ENCODE data around the gene SPON1.

SPON1 gene

DNA sequence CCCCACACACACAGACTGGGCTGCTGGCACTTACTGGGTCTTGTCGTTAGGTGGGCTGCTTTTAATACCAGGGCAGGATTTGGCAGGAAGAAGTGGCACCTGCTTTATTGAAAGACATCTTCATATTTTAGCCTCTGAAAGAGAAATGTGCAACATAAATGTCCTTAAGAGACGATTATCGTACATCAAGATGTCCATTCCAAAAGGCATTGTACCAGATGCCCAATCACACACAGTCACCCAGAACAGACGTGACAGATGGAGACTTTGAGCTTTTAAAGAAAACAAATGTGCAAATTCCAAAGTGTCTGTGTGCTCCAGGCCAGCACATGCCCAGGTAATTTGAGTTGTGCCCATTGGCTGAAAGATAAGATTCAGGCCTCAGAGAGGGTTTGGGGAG is 240.8 kb downstream of the SPON1 start:
- H3F3A ChIP-seq (ENCODE audit: insufficient read depth) = no peaks in the 10 kb centered on the region
- H3K4me3 ChIP-seq (ENCODE audit: insufficient read depth, low read length, poor library complexity, severe bottlenecking) = no peak overlapping the region
- H3K9me3 ChIP-seq (ENCODE audit: insufficient read depth, low read length) = no peaks in the 10 kb centered on the region
- H3K9me2 ChIP-seq (replicated peaks; ENCODE audit: insufficient read depth, low read length) = no peaks in the 10 kb centered on the region
- no peaks in the 10 kb centered on the region for H3K27me3 ChIP-seq (ENCODE audit: low read length)
- H3K9ac ChIP-seq (ENCODE audit: low read length) = no peak overlapping the region
- no peak overlapping the region for H2AFZ ChIP-seq (ENCODE audit: low read depth, low read length, severe bottlenecking)
- H3K36me3 ChIP-seq (ENCODE audit: low read length) = no peaks in the 10 kb centered on the region
- TF ChIP-seq EZH2phosphoT487 (conservative IDR thresholded peaks at IDR 0.05; ENCODE audit: low read length) = no peak
- no peak overlapping the region for H3K4me2 ChIP-seq (ENCODE audit: low read depth, low read length, poor library complexity, severe bottlenecking)
- no peaks in the 10 kb centered on the region for H4K20me1 ChIP-seq (ENCODE audit: low read depth, low read length)
- H3K27ac ChIP-seq (ENCODE audit: low read depth, low read length) = no peak overlapping the region
- H3K79me2 ChIP-seq (ENCODE audit: insufficient read depth, low read length) = no peaks in the 10 kb centered on the region

DNA sequence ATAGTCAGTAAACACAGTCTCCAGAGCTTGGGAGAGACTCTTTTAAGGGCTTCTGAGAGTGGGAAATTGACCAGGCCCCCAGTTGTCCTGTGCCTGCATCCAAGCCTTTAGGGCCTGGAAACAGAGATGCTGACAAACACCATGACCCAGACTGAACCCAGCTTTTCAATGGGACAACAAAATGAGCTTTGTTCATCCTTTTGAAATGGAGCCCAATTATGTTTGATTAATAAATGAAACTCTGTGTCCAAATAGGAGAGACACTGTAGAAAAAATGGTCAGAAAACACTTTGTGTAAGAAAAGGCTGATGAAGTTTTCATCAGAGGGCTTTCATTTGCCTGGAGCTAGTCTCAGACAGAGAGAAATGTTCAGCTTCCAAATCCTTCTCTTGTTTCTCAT is 250.5 kb downstream of the SPON1 start:
- Histone ChIP-seq H2AFZ (ENCODE audit: low read depth, low read length, severe bottlenecking) (no peak overlapping the region), H3K4me2 (ENCODE audit: low read depth, low read length, poor library complexity, severe bottlenecking) (no peak overlapping the region), H3K9me2 (replicated peaks; ENCODE audit: insufficient read depth, low read length) (no peaks in the 10 kb centered on the region), H3K4me3 (ENCODE audit: insufficient read depth, low read length, poor library complexity, severe bottlenecking) (no peak overlapping the region), H3K9me3 (ENCODE audit: insufficient read depth, low read length) (no peaks in the 10 kb centered on the region), H4K20me1 (ENCODE audit: low read depth, low read length) (no peaks in the 10 kb centered on the region), H3K36me3 (ENCODE audit: low read length) (no peaks in the 10 kb centered on the region), H3F3A (ENCODE audit: insufficient read depth) (no peaks in the 10 kb centered on the region), H3K79me2 (ENCODE audit: insufficient read depth, low read length) (no peaks in the 10 kb centered on the region), H3K27ac (ENCODE audit: low read depth, low read length) (no peak overlapping the region), H3K9ac (ENCODE audit: low read length) (no peak overlapping the region), H3K27me3 (ENCODE audit: low read length) (no peaks in the 10 kb centered on the region; the same call in 1 of the 2 replicates)
- TF ChIP-seq, protein P1, sequence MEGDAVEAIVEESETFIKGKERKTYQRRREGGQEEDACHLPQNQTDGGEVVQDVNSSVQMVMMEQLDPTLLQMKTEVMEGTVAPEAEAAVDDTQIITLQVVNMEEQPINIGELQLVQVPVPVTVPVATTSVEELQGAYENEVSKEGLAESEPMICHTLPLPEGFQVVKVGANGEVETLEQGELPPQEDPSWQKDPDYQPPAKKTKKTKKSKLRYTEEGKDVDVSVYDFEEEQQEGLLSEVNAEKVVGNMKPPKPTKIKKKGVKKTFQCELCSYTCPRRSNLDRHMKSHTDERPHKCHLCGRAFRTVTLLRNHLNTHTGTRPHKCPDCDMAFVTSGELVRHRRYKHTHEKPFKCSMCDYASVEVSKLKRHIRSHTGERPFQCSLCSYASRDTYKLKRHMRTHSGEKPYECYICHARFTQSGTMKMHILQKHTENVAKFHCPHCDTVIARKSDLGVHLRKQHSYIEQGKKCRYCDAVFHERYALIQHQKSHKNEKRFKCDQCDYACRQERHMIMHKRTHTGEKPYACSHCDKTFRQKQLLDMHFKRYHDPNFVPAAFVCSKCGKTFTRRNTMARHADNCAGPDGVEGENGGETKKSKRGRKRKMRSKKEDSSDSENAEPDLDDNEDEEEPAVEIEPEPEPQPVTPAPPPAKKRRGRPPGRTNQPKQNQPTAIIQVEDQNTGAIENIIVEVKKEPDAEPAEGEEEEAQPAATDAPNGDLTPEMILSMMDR (IDR thresholded peaks at IDR 0.05; ENCODE audit: insufficient read depth, low read length, poor library complexity, severe bottlenecking) = no peak
- no peak for TF ChIP-seq EZH2phosphoT487 (conservative IDR thresholded peaks at IDR 0.05; ENCODE audit: low read length)

DNA sequence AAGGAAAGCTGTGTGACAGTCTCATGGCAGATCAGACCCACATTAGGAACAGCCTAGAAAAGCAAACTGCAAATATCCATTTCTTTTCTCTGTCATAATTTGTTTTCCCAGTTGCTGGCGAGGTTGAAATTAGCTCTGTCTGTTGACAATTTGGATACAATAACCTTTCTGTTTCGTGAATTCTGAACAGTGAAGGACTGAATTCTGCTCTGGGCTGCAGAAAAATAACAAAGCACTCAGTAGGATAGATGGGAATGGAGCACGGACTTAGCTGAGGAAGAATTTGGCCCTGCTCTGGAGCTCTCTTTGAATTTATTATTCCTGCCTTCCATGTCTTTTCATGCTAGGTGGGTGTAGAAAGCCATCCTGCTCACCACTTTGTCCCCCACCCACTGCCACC is 256.2 kb downstream of the SPON1 start:
- Histone ChIP-seq H3K27me3 (ENCODE audit: low read length) (no peaks in the 10 kb centered on the region; the same call in 1 of the 2 replicates), H3K79me2 (ENCODE audit: insufficient read depth, low read length) (no peaks in the 10 kb centered on the region), H3K4me3 (ENCODE audit: insufficient read depth, low read length, poor library complexity, severe bottlenecking) (no peak overlapping the region), H3K9me3 (ENCODE audit: insufficient read depth, low read length) (no peaks in the 10 kb centered on the region), H3K27ac (ENCODE audit: low read depth, low read length) (no peak overlapping the region), H3F3A (ENCODE audit: insufficient read depth) (no peaks in the 10 kb centered on the region), H2AFZ (ENCODE audit: low read depth, low read length, severe bottlenecking) (no peak overlapping the region), H3K9me2 (replicated peaks; ENCODE audit: insufficient read depth, low read length) (no peaks in the 10 kb centered on the region), H3K36me3 (ENCODE audit: low read length) (no peaks in the 10 kb centered on the region), H4K20me1 (ENCODE audit: low read depth, low read length) (no peaks in the 10 kb centered on the region), H3K4me2 (ENCODE audit: low read depth, low read length, poor library complexity, severe bottlenecking) (no peak overlapping the region), H3K9ac (ENCODE audit: low read length) (no peak overlapping the region)
- TF ChIP-seq, protein P1 (IDR thresholded peaks at IDR 0.05; ENCODE audit: insufficient read depth, low read length, poor library complexity, severe bottlenecking) = no peak
- no peak for TF ChIP-seq EZH2phosphoT487 (conservative IDR thresholded peaks at IDR 0.05; ENCODE audit: low read length)

DNA sequence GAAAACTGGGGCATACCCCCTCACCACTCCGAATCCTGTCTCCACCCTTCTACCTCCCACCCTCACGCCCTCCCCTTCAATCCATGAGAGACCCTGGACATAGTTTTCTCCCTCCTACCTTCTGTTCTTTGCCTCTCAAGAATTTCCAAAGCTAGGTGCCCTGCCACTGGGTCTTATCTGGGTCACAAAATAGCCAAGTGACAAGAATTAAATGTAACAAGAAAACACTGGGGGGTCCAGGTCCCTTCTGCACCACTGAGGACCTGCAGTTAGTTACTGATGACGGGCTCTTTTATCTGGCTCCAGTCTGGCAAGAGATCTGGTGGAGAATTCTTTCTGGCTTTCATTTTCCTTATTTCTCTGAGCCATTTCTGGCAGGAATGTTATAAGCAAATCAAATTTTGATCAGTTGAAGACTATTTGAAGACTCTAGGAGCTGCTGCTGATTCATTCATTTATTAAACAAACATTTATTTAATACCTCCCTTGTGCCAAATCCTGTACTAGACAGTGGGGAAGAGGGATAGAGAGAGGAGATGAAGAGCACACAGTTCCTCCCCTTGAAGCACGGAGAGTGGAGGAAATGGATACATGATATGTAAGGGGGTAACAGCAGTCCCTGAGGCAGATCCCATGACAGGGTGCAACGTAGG is 261.2 kb downstream of the SPON1 start:
- Histone ChIP-seq H2AFZ (ENCODE audit: low read depth, low read length, severe bottlenecking) (no peak overlapping the region), H3K27me3 (ENCODE audit: low read length) (no peaks in the 10 kb centered on the region), H3K4me3 (ENCODE audit: insufficient read depth, low read length, poor library complexity, severe bottlenecking) (no peak overlapping the region), H3K9me2 (replicated peaks; ENCODE audit: insufficient read depth, low read length) (no peaks in the 10 kb centered on the region), H3K36me3 (ENCODE audit: low read length) (no peaks in the 10 kb centered on the region), H3K9me3 (ENCODE audit: insufficient read depth, low read length) (no peaks in the 10 kb centered on the region), H3K79me2 (ENCODE audit: insufficient read depth, low read length) (no peaks in the 10 kb centered on the region), H4K20me1 (ENCODE audit: low read depth, low read length) (no peaks in the 10 kb centered on the region), H3K27ac (ENCODE audit: low read depth, low read length) (no peak overlapping the region), H3F3A (ENCODE audit: insufficient read depth) (no peaks in the 10 kb centered on the region), H3K9ac (ENCODE audit: low read length) (no peak overlapping the region), H3K4me2 (ENCODE audit: low read depth, low read length, poor library complexity, severe bottlenecking) (no peak overlapping the region)
- TF ChIP-seq, protein P1 (IDR thresholded peaks at IDR 0.05; ENCODE audit: insufficient read depth, low read length, poor library complexity, severe bottlenecking) = no peak
- no peak for TF ChIP-seq EZH2phosphoT487 (conservative IDR thresholded peaks at IDR 0.05; ENCODE audit: low read length)
